ENCODE results near the gene PKIG.

- TF ChIP-seq POLR2AphosphoS5 (IDR thresholded peaks at IDR 0.05) (no peak), EZH2 (IDR thresholded peaks at IDR 0.05; ENCODE audit: borderline replicate concordance, insufficient read depth, low read length, poor library complexity, severe bottlenecking) (no peak), CTCF (IDR thresholded peaks at IDR 0.05; ENCODE audit: poor library complexity, severe bottlenecking) (no peak), TAF1 (IDR thresholded peaks at IDR 0.05; ENCODE audit: low read depth) (no peak), MXI1 (conservative IDR thresholded peaks at IDR 0.05; ENCODE audit: poor library complexity, severe bottlenecking) (no peak), EP300 (conservative IDR thresholded peaks at IDR 0.05; ENCODE audit: poor library complexity, severe bottlenecking) (no peak), SMC3 (conservative IDR thresholded peaks at IDR 0.05; ENCODE audit: poor library complexity) (no peak), RAD21 (conservative IDR thresholded peaks at IDR 0.05) (no peak)
Measured at GRCh38 chr20:44579313-44580081, 2.9 kb upstream of the PKIG start.

Data from neural cell (in vitro differentiated cells).